IPS-20b (cell line): ENCODE measurements around the gene DPY19L2.
"Not testable (repeated sequence)": the region's sequence is repeated elsewhere in the genome, so short reads cannot be mapped to it uniquely, and the experiment has no call there.

Experiments
- H3K27ac ChIP-seq: one replicate; pipeline ENCODE4 v1.5.1; 2013; ENCODE audit warnings: low read length
- H3K27me3 ChIP-seq: 2 replicates; pipeline ENCODE4 v1.6.1; 2013; ENCODE audit warnings: mild to moderate bottlenecking, low read length, inconsistent platforms; ENCODE audit not compliant: insufficient read depth
- H3K36me3 ChIP-seq: 2 replicates; pipeline ENCODE4 v1.6.1; 2013; ENCODE audit warnings: low read depth, mild to moderate bottlenecking, inconsistent platforms, low read length, moderate library complexity; ENCODE audit not compliant: insufficient read depth
- H3K4me1 ChIP-seq: 2 replicates; pipeline ENCODE4 v1.6.1; 2013; ENCODE audit warnings: mild to moderate bottlenecking, control low read depth, inconsistent platforms, low read length, moderate library complexity; ENCODE audit not compliant: insufficient read depth
- H3K4me3 ChIP-seq: 2 replicates; pipeline ENCODE4 v1.5.1; 2013; ENCODE audit warnings: mild to moderate bottlenecking, low read length, inconsistent platforms
- H3K9ac ChIP-seq: 2 replicates; pipeline ENCODE4 v1.6.1; 2013; ENCODE audit warnings: low read depth, mild to moderate bottlenecking, inconsistent platforms, low read length, moderate library complexity
- H3K9me3 ChIP-seq: 2 replicates; pipeline ENCODE4 v1.6.1; 2013; ENCODE audit warnings: mild to moderate bottlenecking, low read depth, low read length, inconsistent platforms; ENCODE audit not compliant: insufficient read depth

DPY19L2 gene

DNA sequence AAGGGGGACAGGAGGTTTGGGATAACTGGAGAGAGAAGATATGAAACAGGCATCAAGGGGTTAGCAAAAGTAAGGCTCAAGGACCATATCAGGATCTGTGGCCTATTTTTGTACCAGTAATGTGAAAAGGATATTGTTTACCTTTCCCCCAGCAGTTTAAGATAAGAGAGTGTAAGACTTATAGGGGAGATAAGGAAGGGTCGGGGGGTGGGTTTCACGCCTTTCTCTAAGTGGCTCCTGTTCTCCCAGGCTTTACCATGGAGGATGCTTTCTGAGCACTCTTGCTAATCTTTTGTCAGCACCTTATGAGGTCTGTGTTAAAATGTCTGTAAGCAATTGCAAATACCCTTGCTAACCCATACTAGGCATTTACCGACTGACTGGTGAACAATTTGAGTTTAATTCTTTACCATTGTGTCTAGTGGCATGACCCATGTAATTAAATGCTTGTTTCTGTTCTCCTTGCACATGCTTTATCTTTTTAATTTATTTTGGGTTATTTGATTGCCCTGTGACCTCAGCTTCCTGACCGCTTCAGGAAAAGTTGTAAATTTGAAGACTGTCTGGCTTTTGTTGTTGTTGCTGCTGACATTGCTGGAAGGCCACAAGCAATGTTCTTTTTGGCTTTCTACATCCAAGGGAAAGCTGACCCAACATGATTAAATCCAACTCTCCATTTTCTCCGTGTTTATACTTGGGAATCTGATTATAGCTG is 12.6 kb downstream of the DPY19L2 start:
- not testable (repeated sequence) for H3K36me3 ChIP-seq, H3K4me1 ChIP-seq, H3K4me3 ChIP-seq, H3K27me3 ChIP-seq, H3K9ac ChIP-seq, H3K27ac ChIP-seq, H3K9me3 ChIP-seq

DNA sequence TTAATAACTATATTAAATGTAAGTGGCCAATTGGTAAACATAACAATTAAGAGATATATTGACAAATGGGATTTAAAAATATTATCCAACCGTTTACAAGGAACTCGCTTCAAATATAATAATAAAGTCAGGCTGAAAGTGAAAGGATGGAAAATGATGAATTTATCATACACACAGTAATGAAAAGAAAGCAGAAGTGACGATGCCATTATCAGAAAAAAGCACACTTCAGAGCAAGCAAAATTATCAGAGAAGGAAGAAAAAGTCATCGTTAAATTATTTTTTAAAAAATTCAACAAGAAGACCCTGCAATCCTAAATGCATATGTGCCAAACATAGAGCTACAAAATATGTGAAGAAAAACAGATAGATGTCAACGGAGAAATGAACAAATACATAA is 13.8 kb downstream of the DPY19L2 start:
- H3K36me3 ChIP-seq = not testable (repeated sequence)

DNA sequence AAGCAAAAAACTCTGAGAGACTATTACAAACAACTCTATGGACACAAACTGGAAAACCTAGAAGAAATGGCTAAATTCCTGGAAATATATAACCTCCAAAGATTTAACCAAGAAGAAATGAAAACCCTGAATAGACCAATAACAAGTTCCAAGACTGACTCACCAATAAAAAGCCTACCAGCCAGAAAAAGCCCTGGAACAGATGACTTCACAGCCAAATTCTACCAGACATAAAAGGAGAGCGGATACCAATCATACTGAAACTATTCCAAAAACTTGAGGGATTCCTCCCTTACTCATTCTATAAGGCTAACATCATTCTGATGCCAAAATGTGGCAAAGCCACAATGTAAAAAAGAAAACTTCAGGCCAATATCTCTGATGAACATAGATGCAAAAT is 18.8 kb downstream of the DPY19L2 start:
- H3K9ac ChIP-seq, H3K4me3 ChIP-seq, H3K36me3 ChIP-seq, H3K27me3 ChIP-seq, H3K4me1 ChIP-seq, H3K27ac ChIP-seq, H3K9me3 ChIP-seq: not testable (repeated sequence)

More for the DNA sequence above, 13.8 kb downstream of the DPY19L2 start:
- not testable (repeated sequence) for H3K4me3 ChIP-seq, H3K9me3 ChIP-seq, H3K9ac ChIP-seq, H3K27me3 ChIP-seq, H3K27ac ChIP-seq, H3K4me1 ChIP-seq

DNA sequence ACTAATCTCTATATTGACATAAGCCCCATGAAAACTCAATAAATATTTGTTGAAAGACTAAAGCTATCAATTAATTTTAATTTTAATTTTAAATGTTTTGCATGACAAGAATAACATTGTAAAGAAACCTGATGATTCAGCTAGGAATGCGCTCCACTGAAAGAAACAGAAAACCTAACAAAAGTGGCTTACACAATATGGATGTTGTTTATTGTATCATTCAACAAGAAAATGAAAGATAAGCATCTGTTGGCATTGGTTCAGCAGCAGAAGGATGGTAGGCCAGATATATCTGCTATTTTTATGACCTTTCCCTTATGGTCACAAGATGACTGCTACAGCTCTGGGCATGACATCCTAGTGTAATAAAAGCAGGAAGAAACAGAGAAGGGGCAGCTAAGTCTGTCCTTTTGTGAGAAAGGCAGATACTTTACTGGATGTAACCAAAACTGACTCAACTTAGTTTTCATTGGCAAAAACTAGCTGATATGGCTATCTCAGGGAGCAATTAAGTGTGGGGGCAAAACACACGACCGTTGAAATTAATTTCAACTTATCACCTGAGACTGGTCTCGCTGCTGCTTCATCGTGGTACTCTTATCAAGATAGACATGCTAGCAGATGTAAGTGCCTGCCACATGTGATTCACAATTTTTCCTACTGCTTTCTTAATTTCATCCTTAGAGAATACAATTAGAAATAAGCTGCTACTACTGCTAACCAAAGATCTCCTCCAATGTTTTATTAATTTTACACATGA is 24.7 kb downstream of the DPY19L2 start:
- not testable (repeated sequence) for H3K27ac ChIP-seq, H3K27me3 ChIP-seq, H3K36me3 ChIP-seq, H3K4me1 ChIP-seq, H3K9me3 ChIP-seq, H3K4me3 ChIP-seq, H3K9ac ChIP-seq

DNA sequence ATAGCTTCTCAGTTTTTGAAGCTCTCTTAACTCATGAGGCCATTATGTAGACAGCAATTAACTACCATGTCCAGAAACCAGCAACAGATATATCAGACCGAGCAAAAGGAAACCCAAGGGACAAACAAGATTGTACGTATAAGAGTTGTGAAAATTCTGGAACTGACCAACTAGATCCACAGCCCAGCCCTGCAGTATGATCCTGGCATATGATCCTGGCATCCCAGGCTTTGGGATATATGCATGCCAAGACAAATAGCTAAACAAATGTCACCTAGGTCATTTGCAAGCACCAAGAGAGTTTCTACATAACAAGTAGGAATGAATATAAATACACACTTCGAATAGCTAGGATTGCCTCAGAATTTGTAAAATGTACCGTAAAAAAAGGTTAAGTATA is 44.0 kb downstream of the DPY19L2 start:
- not testable (repeated sequence) for H3K9me3 ChIP-seq, H3K36me3 ChIP-seq, H3K4me3 ChIP-seq, H3K27ac ChIP-seq, H3K9ac ChIP-seq, H3K4me1 ChIP-seq, H3K27me3 ChIP-seq

DNA sequence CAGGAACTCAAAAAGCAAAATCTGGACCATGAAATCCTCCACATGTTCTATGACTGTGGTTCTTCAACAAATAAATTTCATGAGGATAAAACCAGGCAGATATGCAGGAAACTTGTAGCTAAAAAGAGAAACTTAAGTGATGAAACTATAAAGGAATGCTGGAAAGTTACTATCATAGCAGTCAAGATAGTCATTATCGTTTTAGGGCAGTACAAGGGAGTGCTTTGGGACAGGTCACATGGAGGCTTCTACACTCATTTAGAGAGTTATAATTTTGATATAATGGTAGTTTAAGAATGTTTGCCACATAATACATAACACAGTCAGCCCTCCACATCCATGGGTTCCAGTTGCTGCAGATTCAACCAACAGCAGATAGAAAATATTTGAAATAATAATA is 52.7 kb downstream of the DPY19L2 start:
- not testable (repeated sequence) for H3K9me3 ChIP-seq, H3K9ac ChIP-seq, H3K4me3 ChIP-seq, H3K36me3 ChIP-seq, H3K27me3 ChIP-seq, H3K4me1 ChIP-seq, H3K27ac ChIP-seq

DNA sequence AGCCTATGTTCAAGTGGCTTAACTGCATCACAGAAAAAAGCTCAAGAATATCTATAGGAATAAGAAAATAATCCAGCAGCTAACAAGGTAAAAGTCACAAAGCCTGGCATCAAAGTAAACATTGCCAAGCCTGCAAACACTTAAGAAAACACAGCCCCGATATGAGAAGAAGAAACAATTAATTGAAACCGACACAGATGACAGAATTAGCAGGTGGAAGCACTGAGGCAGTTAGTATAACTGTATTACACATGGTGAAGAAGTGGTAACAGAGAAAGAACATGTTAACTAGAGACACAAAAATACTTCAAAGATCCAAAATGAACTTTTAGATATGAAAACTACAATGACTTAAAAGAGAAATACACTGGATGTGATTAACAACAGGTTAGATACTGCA is 57.0 kb downstream of the DPY19L2 start:
- H3K4me3 ChIP-seq, H3K36me3 ChIP-seq, H3K4me1 ChIP-seq, H3K9ac ChIP-seq, H3K27ac ChIP-seq, H3K27me3 ChIP-seq, H3K9me3 ChIP-seq: not testable (repeated sequence)

DNA sequence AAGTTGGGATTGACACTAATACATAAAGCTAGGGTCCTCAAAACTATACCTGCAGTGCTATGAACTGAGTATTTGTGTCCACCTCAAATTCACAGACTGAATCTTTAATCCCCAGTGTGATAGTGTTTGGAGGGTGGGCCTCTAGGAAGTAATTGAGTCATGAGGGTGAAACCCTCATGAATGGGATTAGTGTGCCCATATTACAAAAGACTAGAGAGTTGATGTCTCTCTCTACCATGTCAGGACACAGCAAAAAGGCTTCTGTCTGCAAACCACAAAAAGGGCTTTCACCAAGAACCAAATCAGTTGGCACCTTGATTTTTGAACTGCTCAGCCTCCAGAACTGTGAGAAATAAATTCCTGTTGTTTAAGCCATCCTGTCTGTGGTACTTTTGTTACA is 59.0 kb downstream of the DPY19L2 start:
- H3K27ac ChIP-seq, H3K9ac ChIP-seq, H3K27me3 ChIP-seq, H3K4me3 ChIP-seq, H3K36me3 ChIP-seq, H3K9me3 ChIP-seq, H3K4me1 ChIP-seq: not testable (repeated sequence)

DNA sequence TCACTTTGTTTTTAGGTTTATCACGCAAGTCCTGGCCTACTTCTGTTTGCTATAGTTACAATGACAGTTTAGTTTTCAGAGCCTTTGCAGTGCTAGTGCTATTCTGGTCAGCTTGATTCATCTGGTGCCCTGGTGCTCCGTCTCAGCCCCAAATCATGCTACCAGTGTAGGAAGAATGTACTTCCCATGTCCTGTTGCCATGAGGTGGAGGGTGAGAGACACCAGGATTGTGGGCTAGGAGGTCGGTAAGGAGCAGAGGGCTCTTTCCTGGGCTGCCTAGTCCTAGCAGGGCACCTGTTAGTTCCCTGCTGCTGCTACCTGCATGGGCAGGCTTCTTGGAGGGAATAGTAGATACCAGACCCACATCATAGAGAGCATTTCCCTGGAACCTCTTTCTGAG is 63.3 kb downstream of the DPY19L2 start:
- not testable (repeated sequence) for H3K4me3 ChIP-seq, H3K36me3 ChIP-seq, H3K27ac ChIP-seq, H3K4me1 ChIP-seq, H3K9me3 ChIP-seq, H3K9ac ChIP-seq, H3K27me3 ChIP-seq

DNA sequence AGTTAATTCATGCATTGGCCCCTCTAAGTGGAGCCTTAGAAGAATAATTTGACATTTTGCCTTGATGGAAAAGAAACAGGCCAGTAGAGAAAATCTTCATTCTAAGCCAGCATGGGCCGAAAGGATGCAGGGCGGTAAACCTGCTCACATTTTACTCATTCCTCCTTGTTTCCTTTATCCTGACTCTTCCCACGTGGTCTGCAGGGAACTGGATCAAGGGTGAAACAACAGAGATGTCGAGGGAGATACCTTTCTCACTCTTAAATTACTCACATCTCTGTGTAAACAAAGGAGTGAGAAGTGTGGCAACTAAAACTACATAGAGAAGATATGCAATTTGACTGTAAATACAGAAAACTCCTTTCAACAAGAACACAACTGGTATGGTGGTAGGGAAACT is 73.5 kb downstream of the DPY19L2 start:
- H3K4me1 ChIP-seq, H3K27me3 ChIP-seq, H3K9me3 ChIP-seq, H3K4me3 ChIP-seq, H3K27ac ChIP-seq, H3K9ac ChIP-seq, H3K36me3 ChIP-seq: not testable (repeated sequence)

DNA sequence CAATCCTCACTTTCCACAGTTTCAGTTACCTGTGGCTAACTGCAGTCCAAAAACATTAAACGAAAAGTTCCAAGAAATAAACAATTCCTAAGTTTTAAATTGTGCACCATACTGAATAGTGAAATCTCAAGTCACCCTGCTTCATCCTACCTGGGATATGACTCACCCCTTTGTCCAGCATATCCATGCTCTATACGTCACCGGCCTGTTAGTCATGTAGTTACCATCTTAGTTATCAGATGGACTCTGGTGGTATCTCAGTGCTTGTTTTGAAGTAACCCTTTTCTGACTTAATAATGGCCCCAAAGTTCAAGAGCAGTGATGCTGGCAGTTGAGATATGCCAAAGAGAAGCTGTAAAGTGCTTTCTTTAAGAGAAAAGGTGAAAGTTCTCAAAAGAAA is 83.9 kb downstream of the DPY19L2 start:
- not testable (repeated sequence) for H3K4me3 ChIP-seq, H3K27ac ChIP-seq, H3K4me1 ChIP-seq, H3K9me3 ChIP-seq, H3K9ac ChIP-seq, H3K27me3 ChIP-seq, H3K36me3 ChIP-seq

DNA sequence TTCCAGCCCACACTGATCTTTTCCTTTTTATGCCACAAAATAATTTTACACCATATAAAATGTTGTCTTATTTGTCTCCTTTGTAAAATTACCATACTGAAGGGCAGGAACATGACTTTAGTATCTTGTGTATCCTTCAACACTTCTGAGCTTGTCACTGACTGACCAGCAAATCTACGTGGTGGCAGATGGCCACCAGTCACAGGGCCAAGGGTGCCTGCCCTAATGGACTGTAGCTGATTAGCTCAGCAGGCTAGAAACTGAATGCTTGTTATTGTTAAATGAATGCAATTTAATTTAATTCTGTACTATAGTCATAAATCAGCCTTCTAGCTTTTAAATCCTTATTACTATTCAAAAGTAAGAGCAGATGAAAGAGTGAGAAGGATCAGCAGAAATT is 85.0 kb downstream of the DPY19L2 start:
- H3K4me3 ChIP-seq, H3K9ac ChIP-seq, H3K4me1 ChIP-seq, H3K9me3 ChIP-seq, H3K36me3 ChIP-seq, H3K27me3 ChIP-seq, H3K27ac ChIP-seq: not testable (repeated sequence)
